Glutamatergic neuron (in vitro differentiated cells): Measurements from ENCODE around the gene PRKCE. TPM values are rescaled to one million over a fixed set of nuclear protein-coding genes. Genes with fewer than 3 reads are reported as not detected.

ENCODE experiments used
- DNase-seq: peaks from one replicate; pipeline ENCODE4 v3.0.0; 2022
- H3K27ac Mint-ChIP-seq: one replicate; pipeline ENCODE4 v1.8.0; 2020; ENCODE audit warnings: mild to moderate bottlenecking, mixed read lengths, inconsistent platforms; ENCODE audit not compliant: unreplicated experiment
- H3K27me3 Mint-ChIP-seq: one replicate; pipeline ENCODE4 v1.8.0; 2020; ENCODE audit warnings: mild to moderate bottlenecking, moderate library complexity, mixed read lengths, inconsistent platforms; ENCODE audit not compliant: unreplicated experiment
- H3K36me3 Mint-ChIP-seq: one replicate; pipeline ENCODE4 v1.8.0; 2020; ENCODE audit warnings: mild to moderate bottlenecking, mixed read lengths, inconsistent platforms; ENCODE audit not compliant: unreplicated experiment
- H3K4me1 Mint-ChIP-seq: one replicate; pipeline ENCODE4 v1.8.0; 2020; ENCODE audit warnings: mild to moderate bottlenecking, low read depth, mixed read lengths, inconsistent platforms; ENCODE audit not compliant: unreplicated experiment
- H3K4me3 Mint-ChIP-seq: one replicate; pipeline ENCODE4 v1.8.0; 2020; ENCODE audit warnings: mild to moderate bottlenecking, mixed read lengths, inconsistent platforms; ENCODE audit not compliant: unreplicated experiment
- H3K9me3 Mint-ChIP-seq: one replicate; pipeline ENCODE4 v1.8.0; 2020; ENCODE audit warnings: mild to moderate bottlenecking, moderate library complexity, mixed read lengths, inconsistent platforms; ENCODE audit not compliant: unreplicated experiment
- CTCF ChIP-seq: fragments of 200-600 bp; sonication (generic); IDR thresholded peaks from one replicate; pipeline ENCODE4 v1.5.0; 2021; ENCODE audit not compliant: partially characterized antibody, unreplicated experiment
- total RNA-seq: library from RNA; stranded (reverse); fragmentation: NEBNext Ultra II Directional; extraction: Animal tissue kit (Norgen Biotek cat#: 25700); gene quantifications from one replicate; pipeline ENCODE4 v1.2.1, GENCODE V29; 2021; ENCODE audit not compliant: unreplicated experiment

PRKCE gene
- total RNA-seq, 1 donor from 2014 or later = 74.8 TPM

GRCh38 chr2:45661828-45662227 lies 10.4 kb downstream of the PRKCE start:
- H3K9me3 Mint-ChIP-seq = peaks cover 2% of the 10 kb centered on the region
- no peak for TF ChIP-seq CTCF
- no peak for DNase-seq
- H3K4me1 Mint-ChIP-seq = peaks cover 5% of the 10 kb centered on the region
- no peak overlapping the region for H3K27ac Mint-ChIP-seq
- H3K27me3 Mint-ChIP-seq = peaks cover 3% of the 10 kb centered on the region
- no peaks in the 10 kb centered on the region for H3K36me3 Mint-ChIP-seq
- H3K4me3 Mint-ChIP-seq = no peak overlapping the region

GRCh38 chr2:45664635-45665261 lies 13.3 kb downstream of the PRKCE start:
- no peaks in the 10 kb centered on the region for H3K4me1 Mint-ChIP-seq
- no peak overlapping the region for H3K27ac Mint-ChIP-seq
- no peak overlapping the region for H3K4me3 Mint-ChIP-seq
- DNase-seq = no peak
- no peaks in the 10 kb centered on the region for H3K36me3 Mint-ChIP-seq
- peaks cover 2% of the 10 kb centered on the region for H3K9me3 Mint-ChIP-seq
- no peaks in the 10 kb centered on the region for H3K27me3 Mint-ChIP-seq
- TF ChIP-seq CTCF = no peak

GRCh38 chr2:45668509-45668908 lies 17.0 kb downstream of the PRKCE start:
- no peak for DNase-seq
- Mint-ChIP-seq H3K27ac (no peak overlapping the region), H3K36me3 (peaks cover 5% of the 10 kb centered on the region), H3K4me1 (peaks cover 3% of the 10 kb centered on the region), H3K4me3 (no peak overlapping the region), H3K9me3 (peaks cover 4% of the 10 kb centered on the region), H3K27me3 (peaks cover 3% of the 10 kb centered on the region)
- no peak for TF ChIP-seq CTCF

GRCh38 chr2:45669032-45669486 lies 17.6 kb downstream of the PRKCE start:
- H3K36me3 Mint-ChIP-seq = peaks cover 5% of the 10 kb centered on the region
- no peak for TF ChIP-seq CTCF
- H3K4me1 Mint-ChIP-seq = peaks cover 7% of the 10 kb centered on the region
- H3K27me3 Mint-ChIP-seq = peaks cover 3% of the 10 kb centered on the region
- no peak overlapping the region for H3K4me3 Mint-ChIP-seq
- no peak for DNase-seq
- no peak overlapping the region for H3K27ac Mint-ChIP-seq
- H3K9me3 Mint-ChIP-seq = peaks cover 4% of the 10 kb centered on the region

GRCh38 chr2:45670646-45671045 lies 19.2 kb downstream of the PRKCE start:
- H3K36me3 Mint-ChIP-seq = peaks cover 5% of the 10 kb centered on the region
- no peak overlapping the region for H3K4me3 Mint-ChIP-seq
- peaks cover 22% of the 10 kb centered on the region for H3K4me1 Mint-ChIP-seq
- H3K27ac Mint-ChIP-seq = no peak overlapping the region
- peaks cover 3% of the 10 kb centered on the region for H3K27me3 Mint-ChIP-seq
- peaks cover 4% of the 10 kb centered on the region for H3K9me3 Mint-ChIP-seq
- no peak for TF ChIP-seq CTCF
- no peak for DNase-seq
